ENCODE measurements around the gene KPNA6. TPM values are rescaled to one million over a fixed set of nuclear protein-coding genes. Genes with fewer than 3 reads are reported as not detected.

Gene KPNA6
- polyA plus RNA-seq, 1 donor (not counting 4 experiments of a cell fraction or from before 2014, with no cell fraction given), result 42.6 TPM

- Histone ChIP-seq H2AFZ (ENCODE audit: control insufficient read depth, low read length) (no peak overlapping the region), H3K4me2 (ENCODE audit: control insufficient read depth, extremely low read depth, insufficient read depth, low read depth, low read length) (peak overlapping the region; percentile 31), H3K9me1 (ENCODE audit: control insufficient read depth, extremely low read depth, insufficient read depth, low read length) (no peaks in the 10 kb centered on the region), H3K36me3 (ENCODE audit: control insufficient read depth in 2 of 2, extremely low read depth in 1 of 2, insufficient read depth in 2 of 2, low read length in 2 of 2) (peaks cover 14 to 52% of the 10 kb centered on the region in 2 experiments), H3K27me3 (ENCODE audit: control insufficient read depth, extremely low read depth, insufficient read depth, low read length) (no peaks in the 10 kb centered on the region), H3K4me1 (ENCODE audit: control insufficient read depth, extremely low read depth, insufficient read depth, low read length) (peaks cover 11% of the 10 kb centered on the region), H3K4me3 (ENCODE audit: control insufficient read depth in 2 of 3, extremely low read depth in 1 of 3, insufficient read depth in 2 of 3, low read depth in 1 of 3, low read length in 3 of 3) (no peak overlapping the region), H3K9ac (ENCODE audit: control insufficient read depth, extremely low read depth, insufficient read depth, low read length) (no peak overlapping the region), H3K9me3 (ENCODE audit: control insufficient read depth, low read depth, low read length) (no peaks in the 10 kb centered on the region), H4K20me1 (ENCODE audit: control insufficient read depth, extremely low read depth, insufficient read depth, low read length) (no peaks in the 10 kb centered on the region), H3K27ac (ENCODE audit: control insufficient read depth, insufficient read depth, low read length) (peak overlapping the region; percentile 27), H3K79me2 (ENCODE audit: control insufficient read depth, insufficient read depth, low read length) (no peaks in the 10 kb centered on the region)
- DNase-seq (ENCODE audit: low read depth, low spot score) (peak; percentile 7), FAIRE-seq (peak; percentile 86)
- TF ChIP-seq, protein P1, sequence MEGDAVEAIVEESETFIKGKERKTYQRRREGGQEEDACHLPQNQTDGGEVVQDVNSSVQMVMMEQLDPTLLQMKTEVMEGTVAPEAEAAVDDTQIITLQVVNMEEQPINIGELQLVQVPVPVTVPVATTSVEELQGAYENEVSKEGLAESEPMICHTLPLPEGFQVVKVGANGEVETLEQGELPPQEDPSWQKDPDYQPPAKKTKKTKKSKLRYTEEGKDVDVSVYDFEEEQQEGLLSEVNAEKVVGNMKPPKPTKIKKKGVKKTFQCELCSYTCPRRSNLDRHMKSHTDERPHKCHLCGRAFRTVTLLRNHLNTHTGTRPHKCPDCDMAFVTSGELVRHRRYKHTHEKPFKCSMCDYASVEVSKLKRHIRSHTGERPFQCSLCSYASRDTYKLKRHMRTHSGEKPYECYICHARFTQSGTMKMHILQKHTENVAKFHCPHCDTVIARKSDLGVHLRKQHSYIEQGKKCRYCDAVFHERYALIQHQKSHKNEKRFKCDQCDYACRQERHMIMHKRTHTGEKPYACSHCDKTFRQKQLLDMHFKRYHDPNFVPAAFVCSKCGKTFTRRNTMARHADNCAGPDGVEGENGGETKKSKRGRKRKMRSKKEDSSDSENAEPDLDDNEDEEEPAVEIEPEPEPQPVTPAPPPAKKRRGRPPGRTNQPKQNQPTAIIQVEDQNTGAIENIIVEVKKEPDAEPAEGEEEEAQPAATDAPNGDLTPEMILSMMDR (optimal IDR thresholded peaks at IDR 0.05 in 1 of 3, IDR thresholded peaks at IDR 0.05 in 1 of 3, conservative IDR thresholded peaks at IDR 0.05 in 1 of 3; ENCODE audit: extremely low read depth in 1 of 3, insufficient read depth in 2 of 3, low read length in 3 of 3), result no peak
- no peak for TF ChIP-seq EZH2 (IDR thresholded peaks at IDR 0.05; ENCODE audit: low read length)
- dilution Hi-C loops (cut with MboI; ENCODE audit: extremely low pct_ligation_motif_present, low sequenced_read_pairs), result no loop called here
Observed at GRCh38 chr1:32172621-32173245, 64.9 kb downstream of the KPNA6 start.

GRCh38 chr1:32178380-32179192 is 70.7 kb downstream of the KPNA6 start:
- Histone ChIP-seq H3K9me1 (ENCODE audit: control insufficient read depth, extremely low read depth, insufficient read depth, low read length) (peaks cover 3% of the 10 kb centered on the region), H3K27me3 (ENCODE audit: control insufficient read depth, extremely low read depth, insufficient read depth, low read length) (no peaks in the 10 kb centered on the region), H3K27ac (ENCODE audit: control insufficient read depth, insufficient read depth, low read length) (peak overlapping the region; percentile 90), H3K4me1 (ENCODE audit: control insufficient read depth, extremely low read depth, insufficient read depth, low read length) (peaks cover 19% of the 10 kb centered on the region), H3K9me3 (ENCODE audit: control insufficient read depth, low read depth, low read length) (no peaks in the 10 kb centered on the region), H4K20me1 (ENCODE audit: control insufficient read depth, extremely low read depth, insufficient read depth, low read length) (no peaks in the 10 kb centered on the region), H3K4me2 (ENCODE audit: control insufficient read depth, extremely low read depth, insufficient read depth, low read depth, low read length) (peak overlapping the region; percentile 87), H2AFZ (ENCODE audit: control insufficient read depth, low read length) (peak overlapping the region; percentile 4), H3K9ac (ENCODE audit: control insufficient read depth, extremely low read depth, insufficient read depth, low read length) (peak overlapping the region; percentile 90), H3K36me3 (ENCODE audit: control insufficient read depth in 2 of 2, extremely low read depth in 1 of 2, insufficient read depth in 2 of 2, low read length in 2 of 2) (peaks cover 10 to 29% of the 10 kb centered on the region in 2 experiments), H3K4me3 (ENCODE audit: control insufficient read depth in 2 of 3, extremely low read depth in 1 of 3, insufficient read depth in 2 of 3, low read depth in 1 of 3, low read length in 3 of 3) (no peak overlapping the region), H3K79me2 (ENCODE audit: control insufficient read depth, insufficient read depth, low read length) (peaks cover 29% of the 10 kb centered on the region)
- FAIRE-seq (no peak), DNase-seq (ENCODE audit: low read depth, low spot score) (no peak)
- dilution Hi-C loops (cut with MboI; ENCODE audit: extremely low pct_ligation_motif_present, low sequenced_read_pairs), result no loop called here
- TF ChIP-seq EZH2 (IDR thresholded peaks at IDR 0.05; ENCODE audit: low read length), result no peak
- TF ChIP-seq, protein P1 (optimal IDR thresholded peaks at IDR 0.05 in 1 of 3, IDR thresholded peaks at IDR 0.05 in 1 of 3, conservative IDR thresholded peaks at IDR 0.05 in 1 of 3; ENCODE audit: extremely low read depth in 1 of 3, insufficient read depth in 2 of 3, low read length in 3 of 3), result no peak
